ENCODE measurements around the gene DDX42. TPM values are rescaled to one million over a fixed set of nuclear protein-coding genes. Genes with fewer than 3 reads are reported as not detected.

DDX42 gene
- total and polyA plus RNA-seq, 9 of the 15 experiments (the other 6 are each of a cell fraction or from before 2014, with no cell fraction given): 16.5 to 149 (median 87.6) TPM

- TF ChIP-seq BCLAF1 (IDR thresholded peaks at IDR 0.05; ENCODE audit: borderline replicate concordance in 1 of 2, control insufficient read depth in 1 of 2, low read depth in 2 of 2, low read length in 1 of 2): no peak
- no peak for TF ChIP-seq MCM2 (IDR thresholded peaks at IDR 0.05; ENCODE audit: low read depth)
- peak in 1 of 2 experiments; percentile 70; a peak in 3 of 4 replicates for TF ChIP-seq MAZ (CRISPR knock-in tag; conservative IDR thresholded peaks at IDR 0.05 in 1 of 2, IDR thresholded peaks at IDR 0.05 in 1 of 2)
- 0 out of 2 replicates have a peak, but pooled peaks have one; percentile 5 for TF ChIP-seq RBFOX2 (IDR thresholded peaks at IDR 0.05; ENCODE audit: low read depth, low read length)
- TF ChIP-seq ATF7 (IDR thresholded peaks at IDR 0.05): peak; percentile 14; the same call in 1 of the 2 replicates
- no peak for TF ChIP-seq NCOR1 (IDR thresholded peaks at IDR 0.05)
- no peak for TF ChIP-seq FOXK1 (CRISPR knock-in tag; IDR thresholded peaks at IDR 0.05; ENCODE audit: borderline replicate concordance)
- no peak for TF ChIP-seq ZC3H11A (IDR thresholded peaks at IDR 0.05; ENCODE audit: low read depth, low read length)
- TF ChIP-seq SMC3 (conservative IDR thresholded peaks at IDR 0.05; ENCODE audit: insufficient read depth, low read depth, low read length): peak; percentile 25; the same call in 1 of the 2 replicates
- peak; percentile 68; the same call in 1 of the 2 replicates for TF ChIP-seq MAX (CRISPR knock-in tag; IDR thresholded peaks at IDR 0.05)
- TF ChIP-seq RERE (CRISPR knock-in tag; IDR thresholded peaks at IDR 0.05; ENCODE audit: borderline replicate concordance): no peak
- peak; percentile 44 to 68; a peak in 3 of 4 replicates for TF ChIP-seq RAD21 (CRISPR knock-in tag; conservative IDR thresholded peaks at IDR 0.05 in 1 of 2, IDR thresholded peaks at IDR 0.05 in 1 of 2)
- TF ChIP-seq IRF9 (tag; IDR thresholded peaks at IDR 0.05): no peak
- no peak for TF ChIP-seq RFX7 (CRISPR knock-in tag; IDR thresholded peaks at IDR 0.05)
- TF ChIP-seq STAG1 (CRISPR knock-in tag; IDR thresholded peaks at IDR 0.05; ENCODE audit: borderline replicate concordance): no peak
- no peak for TF ChIP-seq PTRF (tag; IDR thresholded peaks at IDR 0.05)
These were observed 60.6 kb downstream of the DDX42 start (continued) for GRCh38 chr17:63834431-63835166.
